Subcutaneous abdominal adipose tissue (tissue), 5 donors: ENCODE data around the gene CDNF.

Source experiments
- H3K27ac ChIP-seq: one replicate; pipeline ENCODE4 v1.7.0; 2013; ENCODE audit warnings: low read depth, mild to moderate bottlenecking, inconsistent platforms, low read length, moderate library complexity
- H3K27me3 ChIP-seq, 5 donors: one replicate each; pipeline ENCODE4 v1.7.0; 2013; ENCODE audit warnings: low read length in 5 of 5, inconsistent platforms in 1 of 5; ENCODE audit not compliant: control insufficient read depth in 5 of 5, insufficient read depth in 4 of 5
- H3K36me3 ChIP-seq, 5 donors: one replicate each; pipeline ENCODE4 v1.7.0; 2013; ENCODE audit warnings: low read length in 5 of 5; ENCODE audit not compliant: control insufficient read depth in 5 of 5, insufficient read depth in 5 of 5
- H3K4me1 ChIP-seq, 5 donors: one replicate each; pipeline ENCODE4 v1.7.0; 2013; ENCODE audit warnings: low read length in 5 of 5, mild to moderate bottlenecking in 3 of 5, moderate library complexity in 1 of 5; ENCODE audit not compliant: control insufficient read depth in 5 of 5, insufficient read depth in 5 of 5
- H3K4me3 ChIP-seq, 5 donors: one replicate each; pipeline ENCODE4 v1.7.0; 2013; ENCODE audit warnings: low read length in 5 of 5, low read depth in 1 of 5
- H3K9ac ChIP-seq, 5 donors: one replicate each; pipeline ENCODE4 v1.7.0; 2013; ENCODE audit warnings: low read length in 5 of 5, mild to moderate bottlenecking in 4 of 5, moderate library complexity in 3 of 5
- H3K9me3 ChIP-seq, 5 donors: one replicate each; pipeline ENCODE4 v1.7.0; 2013; ENCODE audit warnings: low read length in 5 of 5; ENCODE audit not compliant: control insufficient read depth in 5 of 5
- donor health status: healthy.
- donor health status: healthy.
- donor health status: healthy.
- donor health status: healthy.
- donor health status: healthy.

The CDNF gene

DNA sequence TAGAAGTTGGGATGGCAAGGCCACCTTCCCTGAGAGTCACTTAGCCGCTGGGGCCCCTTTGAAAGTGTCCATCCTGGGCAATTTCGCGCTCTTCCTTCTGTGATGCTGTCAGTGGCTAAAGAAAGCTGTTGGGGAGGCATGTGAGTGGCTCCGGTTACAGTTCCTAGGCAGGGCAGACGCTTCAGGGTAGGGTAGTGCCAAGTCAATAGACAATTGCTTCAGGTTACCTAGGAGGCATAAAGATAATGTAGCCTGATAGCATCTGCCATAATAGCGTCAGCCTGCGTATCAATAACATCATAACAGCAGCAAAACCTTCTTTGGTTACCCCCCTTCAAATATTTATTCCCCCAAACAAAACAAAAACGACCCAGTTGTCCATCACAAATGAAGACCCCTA is 63.0 kb downstream of the CDNF start, which contains the start of gene FAM107B:
FAM107B (minus strand) TSS at position 101 of the 400 bp plus-strand sequence. CDS start 234 bp downstream, outside the sequence.
- H3K36me3 ChIP-seq: no peaks in the 10 kb centered on the region
- no peak within 1 kb of the TSS for H3K27ac ChIP-seq
- H3K4me3 ChIP-seq: no peak within 1 kb of the TSS
- H3K27me3 ChIP-seq: no peaks in the 10 kb centered on the region
- H3K4me1 ChIP-seq: peaks cover 0 to 24% (median 16%) of the 10 kb centered on the region in 5 donors
- no peaks in the 10 kb centered on the region for H3K9me3 ChIP-seq
- H3K9ac ChIP-seq: no peak within 1 kb of the TSS

GRCh38 chr10:14774214-14774580 is 63.6 kb downstream of the CDNF start:
- Histone ChIP-seq H3K9me3 (no peaks in the 10 kb centered on the region), H3K27me3 (no peaks in the 10 kb centered on the region), H3K4me1 (peaks cover 0 to 18% (median 10%) of the 10 kb centered on the region in 5 donors), H3K4me3 (no peak overlapping the region), H3K9ac (no peak overlapping the region), H3K27ac (no peak overlapping the region), H3K36me3 (no peaks in the 10 kb centered on the region)

GRCh38 chr10:14773551-14774213 is 64.2 kb downstream of the CDNF start:
- Histone ChIP-seq H3K9me3 (no peaks in the 10 kb centered on the region), H3K27me3 (no peaks in the 10 kb centered on the region), H3K9ac (no peak overlapping the region), H3K4me1 (peaks cover 0 to 13% (median 6%) of the 10 kb centered on the region in 5 donors), H3K4me3 (no peak overlapping the region), H3K36me3 (no peaks in the 10 kb centered on the region), H3K27ac (no peak overlapping the region)

DNA sequence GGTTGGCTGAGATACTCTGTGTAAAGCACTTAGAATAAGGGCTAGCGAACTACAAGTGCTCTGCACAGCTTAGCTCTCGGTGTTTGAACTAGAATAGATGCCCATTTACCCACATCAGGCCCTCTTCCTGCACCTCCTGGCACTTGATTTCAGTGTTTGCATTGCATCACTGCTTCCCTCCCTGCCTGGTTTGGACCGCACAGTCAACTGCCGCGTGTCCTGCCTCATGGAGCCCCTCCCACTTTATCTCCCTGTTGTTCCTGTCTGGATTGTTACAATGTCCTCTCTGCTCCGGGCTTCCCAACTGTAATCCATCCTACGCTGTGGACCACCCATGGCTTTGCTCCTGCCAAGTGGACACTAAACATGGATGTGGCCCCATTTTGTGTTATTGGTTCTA is 65.4 kb downstream of the CDNF start:
- no peak overlapping the region for H3K9ac ChIP-seq
- H3K9me3 ChIP-seq: no peaks in the 10 kb centered on the region
- H3K36me3 ChIP-seq: no peaks in the 10 kb centered on the region
- H3K27me3 ChIP-seq: no peaks in the 10 kb centered on the region
- H3K4me1 ChIP-seq: peaks cover 0 to 7% (median 0%) of the 10 kb centered on the region in 5 donors
- H3K4me3 ChIP-seq: no peak overlapping the region
- no peak overlapping the region for H3K27ac ChIP-seq

- Histone ChIP-seq H3K27ac (no peak overlapping the region), H3K9me3 (no peaks in the 10 kb centered on the region), H3K36me3 (no peaks in the 10 kb centered on the region), H3K27me3 (no peaks in the 10 kb centered on the region), H3K4me1 (peaks cover 0 to 7% (median 0%) of the 10 kb centered on the region in 5 donors), H3K4me3 (no peak overlapping the region), H3K9ac (no peak overlapping the region)
Observed at GRCh38 chr10:14770927-14771326, 66.9 kb downstream of the CDNF start.
